Measurements from ENCODE around the gene PADI3. TPM values are rescaled to one million over a fixed set of nuclear protein-coding genes. Genes with fewer than 3 reads are reported as not detected.
A peak's percentile ranks its signal among the peaks of the same experiment; 100 is the strongest.

The PADI3 gene
- total and polyA plus RNA-seq, 2 donors (not counting 1 experiment from before 2014, with no cell fraction given), result not detected

GRCh38 chr1:17276568-17276967, 27.7 kb downstream of the PADI3 start:
- peak in 1 of 2 donors; percentile 79 for DNase-seq (ENCODE audit: low read depth in 2 of 2)
- no peak for TF ChIP-seq EZH2 (IDR thresholded peaks at IDR 0.05; ENCODE audit: low read length, missing control alignments)
- TF ChIP-seq, protein P1, sequence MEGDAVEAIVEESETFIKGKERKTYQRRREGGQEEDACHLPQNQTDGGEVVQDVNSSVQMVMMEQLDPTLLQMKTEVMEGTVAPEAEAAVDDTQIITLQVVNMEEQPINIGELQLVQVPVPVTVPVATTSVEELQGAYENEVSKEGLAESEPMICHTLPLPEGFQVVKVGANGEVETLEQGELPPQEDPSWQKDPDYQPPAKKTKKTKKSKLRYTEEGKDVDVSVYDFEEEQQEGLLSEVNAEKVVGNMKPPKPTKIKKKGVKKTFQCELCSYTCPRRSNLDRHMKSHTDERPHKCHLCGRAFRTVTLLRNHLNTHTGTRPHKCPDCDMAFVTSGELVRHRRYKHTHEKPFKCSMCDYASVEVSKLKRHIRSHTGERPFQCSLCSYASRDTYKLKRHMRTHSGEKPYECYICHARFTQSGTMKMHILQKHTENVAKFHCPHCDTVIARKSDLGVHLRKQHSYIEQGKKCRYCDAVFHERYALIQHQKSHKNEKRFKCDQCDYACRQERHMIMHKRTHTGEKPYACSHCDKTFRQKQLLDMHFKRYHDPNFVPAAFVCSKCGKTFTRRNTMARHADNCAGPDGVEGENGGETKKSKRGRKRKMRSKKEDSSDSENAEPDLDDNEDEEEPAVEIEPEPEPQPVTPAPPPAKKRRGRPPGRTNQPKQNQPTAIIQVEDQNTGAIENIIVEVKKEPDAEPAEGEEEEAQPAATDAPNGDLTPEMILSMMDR (conservative IDR thresholded peaks at IDR 0.05 in 1 of 2, IDR thresholded peaks at IDR 0.05 in 1 of 2; ENCODE audit: low read depth in 1 of 2, low read length in 2 of 2), result no peak

DNA sequence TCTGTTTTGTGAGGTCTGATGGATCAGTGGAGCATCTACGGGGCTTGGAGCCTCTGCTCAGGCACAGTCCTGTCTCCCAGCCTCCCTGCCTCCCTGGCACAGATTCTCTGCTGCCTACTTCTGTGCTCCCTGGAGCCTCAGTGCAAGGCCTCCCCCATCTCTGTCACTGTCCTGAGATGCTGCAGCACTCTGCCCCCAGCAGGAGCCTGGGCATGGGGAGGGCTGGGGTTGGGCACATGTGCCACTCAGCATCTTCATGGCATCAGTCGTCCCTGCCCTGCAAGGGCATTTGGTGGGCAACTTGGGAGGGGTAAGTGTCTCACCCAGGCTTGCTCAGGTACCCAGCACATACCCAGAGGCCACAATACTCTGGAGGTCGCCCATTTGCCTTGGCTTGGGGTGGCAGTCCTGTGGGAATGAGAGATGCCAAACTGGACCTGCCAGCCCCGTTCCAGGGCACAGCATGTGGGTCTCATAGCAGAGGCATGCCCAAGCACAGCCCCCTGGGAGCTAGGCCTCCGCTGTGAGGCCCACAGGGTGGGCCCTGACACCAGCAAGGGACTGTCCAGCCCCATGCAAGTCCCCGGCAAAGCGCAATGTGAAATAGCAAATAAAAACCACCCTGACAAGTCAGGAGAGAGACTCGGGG, 28.7 kb downstream of the PADI3 start:
- DNase-seq (ENCODE audit: low read depth in 2 of 2), result no peak
- no peaks in the 10 kb centered on the region for H3K4me1 ChIP-seq (ENCODE audit: control insufficient read depth, extremely low read depth, insufficient read depth, low read length)
- H3K36me3 ChIP-seq (ENCODE audit: control insufficient read depth, insufficient read depth, low read length), result no peaks in the 10 kb centered on the region
- no peak overlapping the region for H3K4me3 ChIP-seq (replicated peaks in 1 of 4; ENCODE audit: control extremely low read depth in 1 of 4, insufficient read depth in 1 of 4, low read depth in 3 of 4, low read length in 4 of 4)
- no peak overlapping the region for H3K27ac ChIP-seq (ENCODE audit: insufficient read depth, low read length)
- H4K20me1 ChIP-seq (ENCODE audit: control insufficient read depth, extremely low read depth, insufficient read depth, low read length), result no peaks in the 10 kb centered on the region
- no peak overlapping the region for H2AFZ ChIP-seq (ENCODE audit: low read length)
- H3K9me3 ChIP-seq (ENCODE audit: control insufficient read depth, insufficient read depth, low read depth, low read length), result no peaks in the 10 kb centered on the region
- TF ChIP-seq EZH2 (IDR thresholded peaks at IDR 0.05; ENCODE audit: low read length, missing control alignments), result no peak
- TF ChIP-seq, protein P1 (conservative IDR thresholded peaks at IDR 0.05 in 1 of 2, IDR thresholded peaks at IDR 0.05 in 1 of 2; ENCODE audit: low read depth in 1 of 2, low read length in 2 of 2), result no peak
- H3K27me3 ChIP-seq (ENCODE audit: control insufficient read depth, insufficient read depth, low read length), result no peaks in the 10 kb centered on the region
- no peaks in the 10 kb centered on the region for H3K79me2 ChIP-seq (ENCODE audit: control insufficient read depth, insufficient read depth, low read length)
- no peak overlapping the region for H3K4me2 ChIP-seq (ENCODE audit: extremely low read depth, insufficient read depth, low read length)
- no peak overlapping the region for H3K9ac ChIP-seq (ENCODE audit: insufficient read depth, low read length)

More at GRCh38 chr1:17276568-17276967, 27.7 kb downstream of the PADI3 start:
- no peaks in the 10 kb centered on the region for H3K27me3 ChIP-seq (ENCODE audit: control insufficient read depth, insufficient read depth, low read length)
- H3K27ac ChIP-seq (ENCODE audit: insufficient read depth, low read length), result no peak overlapping the region
- no peaks in the 10 kb centered on the region for H3K4me1 ChIP-seq (ENCODE audit: control insufficient read depth, extremely low read depth, insufficient read depth, low read length)
- no peak overlapping the region for H3K9ac ChIP-seq (ENCODE audit: insufficient read depth, low read length)
- H2AFZ ChIP-seq (ENCODE audit: low read length), result no peak overlapping the region
- no peaks in the 10 kb centered on the region for H3K36me3 ChIP-seq (ENCODE audit: control insufficient read depth, insufficient read depth, low read length)
- H3K9me3 ChIP-seq (ENCODE audit: control insufficient read depth, insufficient read depth, low read depth, low read length), result no peaks in the 10 kb centered on the region
- no peak overlapping the region for H3K4me3 ChIP-seq (replicated peaks in 1 of 4; ENCODE audit: control extremely low read depth in 1 of 4, insufficient read depth in 1 of 4, low read depth in 3 of 4, low read length in 4 of 4)
- H3K79me2 ChIP-seq (ENCODE audit: control insufficient read depth, insufficient read depth, low read length), result no peaks in the 10 kb centered on the region
- no peak overlapping the region for H3K4me2 ChIP-seq (ENCODE audit: extremely low read depth, insufficient read depth, low read length)
- no peaks in the 10 kb centered on the region for H4K20me1 ChIP-seq (ENCODE audit: control insufficient read depth, extremely low read depth, insufficient read depth, low read length)

GRCh38 chr1:17278996-17279830, 30.3 kb downstream of the PADI3 start:
- Histone ChIP-seq H3K4me3 (replicated peaks in 1 of 4; ENCODE audit: control extremely low read depth in 1 of 4, insufficient read depth in 1 of 4, low read depth in 3 of 4, low read length in 4 of 4) (no peak overlapping the region), H3K79me2 (ENCODE audit: control insufficient read depth, insufficient read depth, low read length) (no peaks in the 10 kb centered on the region), H3K9me3 (ENCODE audit: control insufficient read depth, insufficient read depth, low read depth, low read length) (no peaks in the 10 kb centered on the region), H3K27me3 (ENCODE audit: control insufficient read depth, insufficient read depth, low read length) (peaks cover under 1% of the 10 kb centered on the region), H3K4me1 (ENCODE audit: control insufficient read depth, extremely low read depth, insufficient read depth, low read length) (no peaks in the 10 kb centered on the region), H3K9ac (ENCODE audit: insufficient read depth, low read length) (no peak overlapping the region), H2AFZ (ENCODE audit: low read length) (no peak overlapping the region), H3K27ac (ENCODE audit: insufficient read depth, low read length) (no peak overlapping the region), H3K36me3 (ENCODE audit: control insufficient read depth, insufficient read depth, low read length) (no peaks in the 10 kb centered on the region), H3K4me2 (ENCODE audit: extremely low read depth, insufficient read depth, low read length) (no peak overlapping the region), H4K20me1 (ENCODE audit: control insufficient read depth, extremely low read depth, insufficient read depth, low read length) (no peaks in the 10 kb centered on the region)
- DNase-seq (ENCODE audit: low read depth in 2 of 2), result peak in 1 of 2 donors; percentile 31
- no peak for TF ChIP-seq EZH2 (IDR thresholded peaks at IDR 0.05; ENCODE audit: low read length, missing control alignments)
- TF ChIP-seq, protein P1 (conservative IDR thresholded peaks at IDR 0.05 in 1 of 2, IDR thresholded peaks at IDR 0.05 in 1 of 2; ENCODE audit: low read depth in 1 of 2, low read length in 2 of 2), result no peak
